GM18519 (cell line): Measurements from ENCODE around the gene CD58.
"Not testable (repeated sequence)": the region's sequence is repeated elsewhere in the genome, so short reads cannot be mapped to it uniquely, and the experiment has no call there.

ENCODE experiments used
- ATAC-seq: cut with Tn5 transposase; IDR thresholded peaks from one replicate; pipeline ENCODE4 v1.9.1; 2021; ENCODE audit warnings: mild to moderate bottlenecking, moderate library complexity; ENCODE audit not compliant: unreplicated experiment, low FRiP score

The CD58 gene

DNA sequence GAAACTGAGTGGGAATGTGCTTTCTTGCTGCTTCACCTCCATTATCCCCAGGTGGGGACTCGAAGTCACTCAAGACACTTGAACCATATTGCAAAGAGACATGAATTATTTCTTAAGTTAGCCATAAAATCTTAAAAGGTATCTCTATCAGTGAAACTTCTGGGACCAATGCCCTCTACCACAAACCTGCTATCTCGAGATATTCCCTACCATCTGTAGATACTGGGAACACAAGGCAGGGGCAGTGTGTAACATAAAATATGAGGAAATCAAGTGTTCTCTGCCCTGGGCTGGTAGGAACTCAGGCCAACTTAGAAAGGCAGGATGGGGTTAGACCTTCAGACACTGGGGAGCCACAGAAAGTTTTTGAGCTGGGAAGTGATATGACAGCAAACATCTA is 1.3 kb upstream of the CD58 start:
- no peak for ATAC-seq

DNA sequence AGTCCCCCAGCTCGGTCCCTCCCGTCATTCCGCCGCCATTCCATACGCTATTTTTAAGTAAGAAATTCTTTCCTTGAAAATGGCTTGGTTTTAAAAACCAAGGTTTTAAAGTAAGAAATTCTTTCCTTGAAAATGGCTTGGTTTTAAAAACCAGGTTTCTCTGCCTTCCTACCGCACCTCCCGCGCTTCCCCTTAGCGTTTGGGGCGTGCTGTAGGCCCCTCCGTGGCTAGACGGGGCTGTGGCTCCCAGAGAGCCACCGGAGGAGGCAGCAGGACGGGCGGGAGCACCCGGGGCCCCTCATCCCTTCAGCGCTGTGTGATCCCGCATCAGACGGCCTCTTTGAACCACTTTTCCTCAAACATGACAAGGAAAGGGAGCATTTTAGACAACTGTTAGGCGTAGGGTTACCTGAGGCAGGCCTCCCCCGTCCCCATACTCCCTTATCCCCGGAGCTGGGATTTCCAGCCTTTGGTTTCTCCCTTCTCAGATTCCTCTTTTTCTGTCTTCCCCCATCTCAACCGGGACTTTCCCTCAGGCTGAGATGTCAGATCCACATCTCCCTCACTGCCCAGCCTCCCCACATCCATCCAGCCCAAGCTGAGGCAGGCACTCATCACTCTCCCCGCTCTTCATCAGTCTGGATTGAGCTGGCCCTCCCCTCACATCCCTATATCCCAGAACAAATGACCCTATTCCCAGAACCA is 541 bp upstream of the CD58 start:
- no peak for ATAC-seq

DNA sequence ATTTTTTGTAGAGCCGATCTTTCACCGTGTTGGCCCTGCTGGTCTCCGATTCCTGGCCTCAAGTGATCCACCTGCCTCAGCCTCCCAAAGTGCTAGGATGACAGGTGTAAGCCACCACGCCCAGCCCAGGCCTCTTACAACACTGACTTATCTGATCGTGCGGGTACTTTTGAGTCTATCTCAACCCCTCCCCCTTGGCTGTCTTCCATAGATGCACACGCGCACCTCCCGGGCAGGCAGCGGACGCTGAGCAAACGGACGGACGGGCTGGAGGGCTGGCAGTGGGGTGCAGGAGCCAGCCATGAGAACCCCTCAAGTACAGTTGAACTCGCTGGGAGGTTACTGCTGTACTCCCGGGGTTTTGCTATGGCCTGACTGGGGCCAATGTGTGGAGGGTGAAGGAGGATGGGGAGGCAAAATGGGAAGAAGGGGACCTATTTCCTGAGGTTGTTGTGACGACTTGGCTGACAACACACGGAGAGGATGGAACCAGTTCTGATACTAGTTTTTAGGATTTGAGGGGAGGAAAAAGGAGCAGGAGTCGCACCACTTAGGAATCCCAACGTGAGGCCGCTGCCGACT is 959 bp downstream of the CD58 start:
- ATAC-seq, result no peak

DNA sequence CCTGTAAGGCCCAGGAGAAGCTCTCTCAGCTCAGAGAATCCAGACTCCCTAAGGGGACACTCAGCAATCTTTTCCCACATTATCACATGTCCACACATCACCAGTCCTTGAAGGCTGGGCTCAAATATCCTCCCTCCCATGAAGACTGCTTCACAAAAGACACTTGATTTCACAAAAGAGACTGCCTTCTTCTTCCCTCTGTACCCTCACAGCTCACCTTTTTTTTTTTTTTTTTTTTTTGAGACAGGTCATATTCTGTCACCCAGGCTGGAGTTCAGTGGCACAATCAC is 1.5 kb downstream of the CD58 start:
- no peak for ATAC-seq

DNA sequence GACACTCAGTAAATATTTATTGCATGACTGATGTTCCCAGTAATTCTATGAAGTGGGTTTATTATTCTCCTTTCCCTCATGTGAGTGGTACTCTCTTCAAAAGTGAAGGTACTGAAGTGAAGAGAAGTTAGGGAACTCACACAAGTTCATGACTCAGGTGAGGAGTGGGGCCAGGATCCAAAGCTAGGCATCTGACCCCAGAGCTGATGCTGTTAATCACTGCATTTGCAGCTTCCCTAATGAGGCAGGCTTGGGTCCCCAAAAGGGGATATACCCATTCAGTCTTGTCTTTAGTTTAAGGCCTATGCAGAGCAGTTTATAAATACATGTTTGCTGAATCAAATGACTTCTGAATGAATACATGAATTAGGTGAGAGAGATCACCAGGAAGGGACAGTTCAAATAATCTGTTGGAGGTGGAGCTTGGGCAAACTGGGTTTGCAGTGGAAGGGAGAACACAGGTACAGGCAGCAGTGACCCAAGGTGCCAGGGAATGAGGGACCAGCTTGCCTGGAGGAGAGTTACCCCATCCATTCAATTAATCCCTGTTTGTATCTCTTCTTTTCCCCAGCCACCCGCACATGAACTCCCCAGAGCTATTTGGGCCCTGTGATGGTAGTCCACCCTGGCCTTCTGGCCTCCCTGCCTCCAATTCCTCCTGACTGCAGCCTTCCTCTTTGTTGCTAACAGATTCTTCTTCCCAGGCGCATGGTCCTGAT is 2.0 kb downstream of the CD58 start:
- no peak for ATAC-seq

DNA sequence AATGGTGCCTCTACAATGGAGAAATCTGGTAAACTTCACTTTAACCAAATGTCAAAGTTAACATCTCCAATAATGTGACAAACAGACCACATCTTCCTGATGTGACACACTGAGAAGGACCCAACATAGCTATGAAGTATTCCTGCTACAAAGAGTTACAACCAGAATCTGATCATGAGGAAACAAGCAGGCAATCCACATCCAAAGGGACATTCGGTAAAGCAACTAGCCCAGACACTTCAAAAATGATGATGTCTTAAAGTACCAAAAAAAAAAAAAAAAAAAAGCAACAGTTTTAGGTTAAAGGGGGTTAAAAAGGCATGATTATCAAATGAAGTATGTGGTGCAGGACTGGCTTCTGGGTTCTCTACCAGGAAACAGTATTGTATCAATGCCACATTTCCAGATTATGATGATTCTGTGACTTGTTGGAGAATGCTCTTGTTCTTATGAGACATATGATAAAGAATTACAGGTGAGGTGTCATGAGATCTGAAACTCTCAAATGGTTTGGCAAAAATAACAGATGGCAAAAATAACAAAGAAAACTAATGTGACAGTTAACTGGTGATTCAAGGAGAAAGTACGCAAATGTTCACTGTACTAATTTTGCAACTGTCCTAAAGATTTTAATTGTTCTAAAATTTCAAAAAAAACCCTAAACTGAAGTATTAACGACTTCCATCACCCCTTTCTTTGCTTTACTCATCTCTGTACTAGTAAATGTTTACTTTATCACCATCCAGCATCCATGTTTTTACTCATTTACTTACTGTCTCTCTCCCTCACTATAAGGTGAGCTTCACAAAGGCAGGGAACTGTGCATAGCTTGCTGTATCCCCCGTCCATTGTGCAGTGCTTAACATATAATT is 2.8 kb downstream of the CD58 start:
- no peak for ATAC-seq

DNA sequence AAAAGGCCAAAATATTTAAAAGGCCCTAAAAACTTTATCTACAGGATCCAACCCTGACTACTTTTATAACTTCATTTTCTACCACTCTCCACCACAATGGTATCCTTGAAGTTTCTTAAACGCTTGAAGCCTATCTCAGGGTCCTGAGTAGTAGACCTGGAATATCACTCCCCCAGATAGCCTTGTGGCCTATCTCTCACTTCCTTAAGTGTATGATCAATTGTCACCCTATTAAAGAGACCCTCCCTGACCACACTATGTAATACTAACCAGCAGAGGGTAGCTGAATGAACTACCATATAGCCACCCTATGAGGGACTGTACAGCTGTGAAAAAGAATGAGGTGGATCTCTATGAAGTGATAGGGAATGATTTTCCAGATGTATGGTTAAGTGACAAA is 5.6 kb downstream of the CD58 start:
- no peak for ATAC-seq

DNA sequence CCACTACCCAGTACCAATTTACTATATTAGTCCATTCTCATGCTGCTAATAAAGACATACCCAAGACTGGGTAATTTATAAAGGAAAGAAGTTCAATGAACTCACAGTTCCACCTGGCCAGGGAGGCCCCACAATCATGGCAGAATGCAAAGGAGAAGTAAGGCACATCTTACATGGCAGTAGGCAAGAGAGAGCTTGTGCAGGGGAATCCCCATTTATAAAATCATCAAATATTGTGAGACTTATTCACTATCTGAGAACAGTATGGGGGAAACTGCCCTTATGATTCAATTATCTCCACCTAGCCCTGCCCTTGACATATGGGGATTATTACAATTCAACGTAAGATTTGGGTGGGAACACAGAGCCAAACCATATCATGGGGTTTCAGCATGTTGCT is 6.4 kb downstream of the CD58 start:
- no peak for ATAC-seq

DNA sequence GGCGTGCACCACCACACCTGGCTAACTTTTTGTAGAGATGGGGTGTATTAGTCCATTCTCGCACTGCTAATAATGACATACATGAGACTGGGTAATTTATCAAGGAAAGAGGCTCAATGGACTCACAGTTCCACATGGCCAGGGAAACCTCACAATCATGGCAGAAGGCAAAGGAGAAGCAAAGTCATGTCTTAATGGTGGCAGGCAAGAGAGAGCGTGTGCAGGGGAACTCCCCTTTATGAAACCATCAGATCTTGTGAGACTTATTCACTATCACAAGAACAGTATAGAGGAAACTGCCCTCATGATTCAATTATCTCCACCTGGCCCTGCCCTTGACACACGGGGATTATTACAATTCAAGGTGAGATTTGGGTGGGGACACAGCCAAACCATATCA is 8.4 kb downstream of the CD58 start:
- ATAC-seq, result not testable (repeated sequence)

DNA sequence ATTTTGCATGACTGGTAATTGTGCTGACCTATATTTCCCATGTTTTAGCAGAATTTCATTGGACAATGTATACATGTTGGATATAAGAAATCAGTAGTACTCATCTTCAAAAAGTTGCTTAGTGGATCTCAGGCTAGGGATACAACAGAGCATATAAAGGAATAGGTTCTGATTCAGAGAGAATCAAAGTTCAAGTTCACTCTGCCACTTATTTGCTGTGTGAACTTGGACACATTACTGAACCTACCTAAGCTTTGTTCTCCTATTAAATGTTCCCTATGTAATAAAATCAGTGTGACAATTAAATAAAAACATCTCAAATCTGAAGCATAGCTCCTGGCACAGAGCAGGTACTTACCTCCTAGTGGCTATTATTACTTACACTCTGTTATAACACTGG is 9.3 kb downstream of the CD58 start:
- no peak for ATAC-seq

DNA sequence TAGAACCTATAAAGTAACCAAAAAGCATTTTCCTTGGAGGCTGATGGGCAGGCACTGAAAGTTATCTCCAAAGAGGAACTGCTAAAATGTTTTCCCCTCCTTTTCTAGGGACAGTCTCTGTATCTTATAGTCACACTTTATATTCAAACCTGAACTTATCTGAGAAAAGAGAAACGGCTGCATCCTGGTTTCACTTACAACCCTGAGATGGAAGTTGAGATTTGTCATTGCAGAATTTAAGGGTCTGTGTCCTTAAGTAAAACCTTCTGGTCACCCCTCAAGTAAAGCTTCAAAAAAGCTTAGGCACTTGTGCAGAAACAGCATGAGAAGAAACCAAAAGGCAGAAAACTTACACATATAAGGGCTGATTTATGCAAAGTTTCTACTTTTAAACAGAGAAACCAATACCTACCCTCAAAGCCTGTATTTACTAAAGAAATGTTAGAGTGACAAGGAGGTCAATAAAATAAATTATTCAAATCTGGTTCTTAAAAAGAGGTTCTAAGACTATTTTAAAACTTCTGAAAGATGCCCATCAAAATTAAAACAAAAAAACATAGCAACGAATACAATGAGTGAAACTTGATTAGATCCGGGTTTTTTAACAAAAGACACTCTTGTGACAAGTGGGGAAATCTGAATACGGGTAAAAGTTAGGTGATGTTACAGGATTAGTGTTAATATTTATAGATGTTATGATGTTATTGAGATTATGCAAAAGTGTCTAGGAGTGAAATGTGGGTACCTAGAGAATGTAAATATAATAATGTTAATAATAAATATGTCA is 9.9 kb downstream of the CD58 start:
- peak; percentile 28 for ATAC-seq

DNA sequence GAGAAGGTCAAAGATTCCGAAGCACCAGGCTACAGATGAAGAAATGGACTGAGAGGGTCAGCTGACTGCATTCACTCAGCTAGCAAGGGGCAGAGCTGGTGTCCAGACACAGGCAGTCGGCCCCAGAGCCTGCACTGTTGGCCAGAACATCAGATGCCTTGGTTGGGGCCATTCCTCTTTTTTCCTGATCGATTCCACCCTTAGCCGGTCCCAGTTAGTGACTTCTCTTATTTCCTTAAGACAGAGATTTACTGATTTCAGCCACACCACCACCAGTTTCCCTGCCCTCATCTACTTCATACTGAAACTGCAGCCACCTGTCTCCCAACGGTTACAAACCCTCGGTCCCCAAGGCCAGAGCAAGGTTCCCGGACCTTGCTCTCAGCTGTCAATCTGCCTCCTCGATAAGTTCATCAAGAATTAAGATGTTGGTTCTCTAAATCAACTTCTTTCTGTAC is 11.5 kb downstream of the CD58 start:
- peak; percentile 28 for ATAC-seq

DNA sequence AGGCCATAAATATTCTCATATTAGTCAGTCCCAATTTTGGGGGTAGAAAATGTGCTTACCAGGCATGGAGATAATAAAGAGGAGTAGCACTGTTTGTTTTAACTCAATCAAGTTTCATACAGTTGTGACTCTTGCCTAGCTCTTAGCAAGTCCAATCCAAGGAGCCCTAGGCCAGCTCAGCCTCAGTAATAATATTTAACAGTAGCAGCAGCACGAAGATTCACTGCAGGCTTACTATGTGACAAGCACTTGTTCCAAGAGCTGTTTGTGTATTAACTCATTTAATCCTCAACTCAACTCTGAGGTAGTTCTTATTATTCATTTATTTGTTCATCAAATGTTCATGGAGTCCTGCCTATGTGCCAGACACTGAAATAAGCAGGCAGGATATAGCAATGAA is 12.3 kb downstream of the CD58 start:
- ATAC-seq, result no peak

DNA sequence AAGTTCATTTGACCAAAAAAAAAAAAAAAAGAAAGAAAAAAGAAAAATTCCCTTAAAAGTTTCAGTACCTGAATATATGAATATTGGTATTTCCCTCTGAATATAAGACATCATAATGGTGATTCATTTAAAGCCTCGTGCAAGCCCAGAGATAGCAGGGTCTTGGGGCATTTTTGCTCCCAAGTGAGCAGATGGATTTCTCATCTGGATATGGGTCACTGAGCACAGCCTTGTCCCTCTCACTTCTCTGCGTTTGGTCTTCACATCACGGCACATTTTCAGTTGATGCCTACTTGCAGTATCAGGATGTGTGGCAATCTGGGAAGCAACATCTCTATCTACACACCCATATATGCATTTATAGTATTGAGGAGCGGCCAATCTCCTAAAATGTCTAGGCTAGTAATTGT is 12.7 kb downstream of the CD58 start:
- no peak for ATAC-seq

DNA sequence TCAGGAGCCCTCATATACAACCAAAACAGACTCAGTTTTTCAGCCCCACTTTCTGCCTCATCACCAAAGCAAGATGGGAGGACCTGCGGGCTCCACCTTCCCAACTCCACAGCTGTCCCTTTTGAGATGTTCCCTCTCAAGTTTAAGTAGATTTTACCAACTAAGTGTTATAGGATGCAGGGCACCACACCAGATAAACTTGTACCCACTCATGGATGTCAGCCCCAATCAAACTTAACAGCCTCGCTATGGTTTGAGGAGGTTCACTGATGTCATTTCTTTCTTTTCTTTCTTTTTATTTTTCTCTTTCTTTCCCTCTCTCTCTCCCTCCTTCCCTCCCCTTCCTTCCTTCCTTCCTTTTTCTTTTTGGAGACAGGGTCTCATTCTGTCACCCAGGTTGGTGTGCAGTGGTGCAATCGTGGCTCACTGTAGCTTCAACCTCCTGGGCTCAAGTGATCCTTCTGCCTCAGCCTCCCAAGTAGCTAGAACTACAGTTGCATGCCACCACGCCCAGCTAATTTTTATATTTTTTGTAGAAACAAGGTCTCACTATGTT is 13.4 kb downstream of the CD58 start:
- ATAC-seq, result no peak

DNA sequence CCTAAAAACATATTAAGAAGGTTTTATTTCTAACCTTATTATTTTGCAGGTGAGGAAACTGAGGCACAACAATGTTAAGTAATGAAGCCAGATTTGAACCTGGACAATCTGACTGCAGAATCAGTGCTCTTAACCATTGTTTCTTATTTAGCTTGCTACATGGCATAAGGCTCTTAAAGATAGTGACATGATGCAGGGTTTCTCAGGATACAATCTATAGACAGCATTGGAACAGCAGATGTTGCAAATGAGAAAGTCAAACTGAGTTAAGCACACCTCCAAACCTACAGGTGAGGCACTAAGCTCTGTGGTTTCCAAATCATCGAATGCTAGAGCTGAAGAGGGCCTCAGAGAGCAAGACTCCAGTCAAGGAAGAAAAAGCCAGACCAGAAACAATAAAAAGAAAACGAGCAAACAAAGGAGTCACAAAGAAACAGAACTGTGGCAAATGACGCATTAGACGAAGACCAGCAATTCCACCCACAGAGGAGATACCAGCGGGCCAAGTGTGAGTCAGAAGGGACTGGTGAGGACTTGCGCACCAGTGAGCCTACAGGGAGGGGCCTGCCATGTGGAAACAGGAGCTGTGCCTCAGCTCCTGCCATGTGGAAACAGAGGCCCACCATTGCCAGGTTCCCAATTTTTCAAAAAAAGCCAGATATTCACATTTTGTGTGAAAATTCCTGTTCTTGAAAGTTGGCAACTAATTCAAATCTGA is 14.4 kb downstream of the CD58 start:
- ATAC-seq, result peak; percentile 57

DNA sequence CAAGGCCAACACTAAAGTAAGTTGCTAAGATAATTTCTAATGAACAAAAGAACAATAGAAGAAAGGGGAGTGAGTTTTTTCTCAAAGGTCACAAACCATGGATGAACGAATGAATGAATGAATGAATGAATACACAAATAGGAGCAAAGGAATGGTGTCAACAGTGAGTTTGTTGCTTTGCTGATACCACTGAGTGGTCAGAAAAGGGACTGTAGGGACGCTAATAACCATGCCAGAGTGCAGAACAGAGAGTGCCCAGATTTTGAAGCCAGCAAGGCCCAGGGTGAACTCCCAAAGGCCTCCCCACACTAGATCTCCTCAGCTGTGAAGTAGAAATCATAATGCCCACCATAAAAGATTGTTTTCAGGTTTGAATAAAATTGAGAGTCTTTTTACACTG is 15.9 kb downstream of the CD58 start:
- no peak for ATAC-seq

DNA sequence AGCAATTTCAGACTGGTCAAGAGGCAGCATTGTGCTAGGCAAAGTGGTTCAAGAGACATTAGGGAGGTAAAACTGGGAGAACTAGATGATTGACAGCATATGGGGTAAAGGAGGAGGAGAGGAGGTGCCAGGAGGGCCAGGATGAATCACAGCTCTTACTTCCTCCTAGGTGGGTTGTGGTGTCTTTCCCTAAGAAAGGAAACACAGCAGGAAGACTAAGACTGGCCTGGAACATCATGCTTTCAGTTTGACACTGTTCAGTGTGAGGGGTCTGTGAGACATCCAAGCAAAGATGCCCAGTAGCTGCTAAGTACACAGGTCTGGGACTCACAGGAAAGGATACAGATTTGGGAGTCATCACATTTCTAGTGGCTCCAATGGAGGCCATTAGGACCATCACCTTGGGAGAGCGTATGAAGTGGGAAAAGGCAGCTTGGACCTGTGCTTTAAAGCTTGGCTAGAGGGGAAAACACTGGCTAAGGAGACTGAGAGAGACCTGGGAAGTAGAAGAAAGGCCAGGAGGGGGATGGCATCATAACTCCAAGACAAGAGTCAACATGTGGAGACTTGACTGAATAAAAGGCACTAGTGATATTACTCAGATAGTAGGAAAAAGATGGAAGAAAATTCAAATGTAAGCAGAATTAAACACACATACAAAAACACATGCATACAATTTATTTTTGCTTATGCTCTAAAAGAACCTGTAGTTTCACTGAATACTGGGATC is 17.3 kb downstream of the CD58 start:
- ATAC-seq, result no peak
